CD4-positive, alpha-beta T cell treated with Interleukin-6 at 100 ng/mL for 8 hours (primary cell): Measurements from ENCODE around the gene LRRC3B.
"Not testable (repeated sequence)": the region's sequence is repeated elsewhere in the genome, so short reads cannot be mapped to it uniquely, and the experiment has no call there.

Experiments used
- DNase-seq: peaks from one replicate; pipeline ENCODE4 v3.0.0-alpha.2; 2020; ENCODE audit warnings: mixed read lengths, low spot score

The LRRC3B gene

GRCh38 chr3:26622621-26623418 lies at the start of gene LRRC3B:
TSS of gene LRRC3B (plus strand) at chr3:26622772. CDS start at chr3:26709673, 86,901 bp downstream.
- no peak for DNase-seq

- DNase-seq, result no peak
These were observed 47.8 kb upstream of the LRRC3B start for GRCh38 chr3:26574766-26575165.

- no peak for DNase-seq
These were observed 43.5 kb upstream of the LRRC3B start for GRCh38 chr3:26579116-26579515.

GRCh38 chr3:26587571-26587970 lies 35.0 kb upstream of the LRRC3B start:
- no peak for DNase-seq

GRCh38 chr3:26588931-26589330 lies 33.6 kb upstream of the LRRC3B start:
- no peak for DNase-seq

GRCh38 chr3:26589678-26590077 lies 32.9 kb upstream of the LRRC3B start:
- no peak for DNase-seq

GRCh38 chr3:26590919-26591484 lies 31.6 kb upstream of the LRRC3B start:
- no peak for DNase-seq

- no peak for DNase-seq
These were observed 30.6 kb upstream of the LRRC3B start for GRCh38 chr3:26591926-26592325.

GRCh38 chr3:26592451-26592850 lies 30.1 kb upstream of the LRRC3B start:
- no peak for DNase-seq

- no peak for DNase-seq
These were observed 26.2 kb upstream of the LRRC3B start for GRCh38 chr3:26596335-26596734.

GRCh38 chr3:26603311-26603710 lies 19.3 kb upstream of the LRRC3B start:
- not testable (repeated sequence) for DNase-seq

- not testable (repeated sequence) for DNase-seq
These were observed 18.8 kb upstream of the LRRC3B start for GRCh38 chr3:26603771-26604170.

GRCh38 chr3:26614006-26614685 lies 8.4 kb upstream of the LRRC3B start:
- DNase-seq, result no peak

GRCh38 chr3:26621176-26621575 lies 1.4 kb upstream of the LRRC3B start:
- no peak for DNase-seq

- DNase-seq, result no peak
These were observed 509 bp upstream of the LRRC3B start for GRCh38 chr3:26621906-26622620.

GRCh38 chr3:26623419-26624208 lies 1.0 kb downstream of the LRRC3B start:
- DNase-seq, result no peak

- no peak for DNase-seq
These were observed 1.7 kb downstream of the LRRC3B start for GRCh38 chr3:26624209-26624765.

- no peak for DNase-seq
These were observed 2.6 kb downstream of the LRRC3B start for GRCh38 chr3:26625187-26625586.

GRCh38 chr3:26627080-26627479 lies 4.5 kb downstream of the LRRC3B start:
- DNase-seq, result no peak

- no peak for DNase-seq
These were observed 6.3 kb downstream of the LRRC3B start for GRCh38 chr3:26628915-26629314.

- no peak for DNase-seq
These were observed 8.3 kb downstream of the LRRC3B start for GRCh38 chr3:26630669-26631389.
